Measurements from ENCODE around the gene ELK4. TPM values are rescaled to one million over a fixed set of nuclear protein-coding genes. Genes with fewer than 3 reads are reported as not detected.
A peak's percentile ranks its signal among the peaks of the same experiment; 100 is the strongest.

The ELK4 gene
- polyA plus RNA-seq, 3 donors: 1.4 to 9.0 (median 2.6) TPM

GRCh38 chr1:205662135-205662738 lies 30.4 kb upstream of the ELK4 start:
- H3K27me3 ChIP-seq (ENCODE audit: control insufficient read depth in 2 of 2, insufficient read depth in 2 of 2, low read length in 2 of 2): no peaks in the 10 kb centered on the region
- H3K4me2 ChIP-seq (replicated peaks; ENCODE audit: extremely low read depth, low read length, poor library complexity, severe bottlenecking): no peak overlapping the region
- no peaks in the 10 kb centered on the region for H3K79me2 ChIP-seq (ENCODE audit: insufficient read depth, low read length)
- no peaks in the 10 kb centered on the region for H3K9me3 ChIP-seq (replicated peaks in 1 of 2; ENCODE audit: control insufficient read depth in 1 of 2, insufficient read depth in 1 of 2, low read length in 2 of 2)
- no peak overlapping the region for H3K4me3 ChIP-seq (replicated peaks in 1 of 3; ENCODE audit: low read depth in 2 of 3, low read length in 3 of 3)
- Mint-ChIP-seq H3K27me3 (ENCODE audit: low read depth in 3 of 3) (peaks cover 5 to 11% (median 5%) of the 10 kb centered on the region in 3 donors), H3K27ac (peak overlapping the region in 1 of 7 donors; percentile 38), H3K36me3 (no peaks in the 10 kb centered on the region), H3K9me3 (no peaks in the 10 kb centered on the region), H3K4me1 (peaks cover 30% of the 10 kb centered on the region), H3K4me3 (no peak overlapping the region)
- 87% methylated on average over 7 of the region's 15 CpGs for WGBS (ENCODE audit: insufficient coverage)
- no peak overlapping the region for H3K9ac ChIP-seq (ENCODE audit: insufficient read depth, low read length, poor library complexity, severe bottlenecking)
- H3K36me3 ChIP-seq (replicated peaks in 1 of 2; ENCODE audit: control insufficient read depth in 1 of 2, insufficient read depth in 2 of 2, low read length in 2 of 2): no peaks in the 10 kb centered on the region
- TF ChIP-seq CTCF (IDR thresholded peaks at IDR 0.05): no peak
- no peak overlapping the region for H3K27ac ChIP-seq (ENCODE audit: low read depth in 1 of 2, low read length in 2 of 2)
- DNase-seq: no peak
- H3K4me1 ChIP-seq (ENCODE audit: control insufficient read depth in 1 of 2, insufficient read depth in 2 of 2, low read length in 2 of 2): peaks cover 27 to 28% of the 10 kb centered on the region in 2 donors
- H2AFZ ChIP-seq (ENCODE audit: insufficient read depth, low read depth, low read length, poor library complexity, severe bottlenecking): no peak overlapping the region
- intact Hi-C loops (cut with micrococcal nuclease): no loop called here
- no peaks in the 10 kb centered on the region for H4K20me1 ChIP-seq (ENCODE audit: insufficient read depth, low read length)

- Histone ChIP-seq H3K27me3 (ENCODE audit: control insufficient read depth in 2 of 2, insufficient read depth in 2 of 2, low read length in 2 of 2) (no peaks in the 10 kb centered on the region), H3K27ac (ENCODE audit: low read depth in 1 of 2, low read length in 2 of 2) (no peak overlapping the region), H3K36me3 (replicated peaks in 1 of 2; ENCODE audit: control insufficient read depth in 1 of 2, insufficient read depth in 2 of 2, low read length in 2 of 2) (no peaks in the 10 kb centered on the region), H3K4me1 (ENCODE audit: control insufficient read depth in 1 of 2, insufficient read depth in 2 of 2, low read length in 2 of 2) (peaks cover 27 to 28% of the 10 kb centered on the region in 2 donors), H3K9me3 (replicated peaks in 1 of 2; ENCODE audit: control insufficient read depth in 1 of 2, insufficient read depth in 1 of 2, low read length in 2 of 2) (no peaks in the 10 kb centered on the region), H3K4me2 (replicated peaks; ENCODE audit: extremely low read depth, low read length, poor library complexity, severe bottlenecking) (no peak overlapping the region), H4K20me1 (ENCODE audit: insufficient read depth, low read length) (no peaks in the 10 kb centered on the region), H3K4me3 (replicated peaks in 1 of 3; ENCODE audit: low read depth in 2 of 3, low read length in 3 of 3) (no peak overlapping the region), H3K79me2 (ENCODE audit: insufficient read depth, low read length) (no peaks in the 10 kb centered on the region), H2AFZ (ENCODE audit: insufficient read depth, low read depth, low read length, poor library complexity, severe bottlenecking) (no peak overlapping the region), H3K9ac (ENCODE audit: insufficient read depth, low read length, poor library complexity, severe bottlenecking) (no peak overlapping the region)
- no peaks in the 10 kb centered on the region for H3K36me3 Mint-ChIP-seq
- H3K27me3 Mint-ChIP-seq (ENCODE audit: low read depth in 3 of 3): peaks cover 4 to 8% (median 5%) of the 10 kb centered on the region in 3 donors
- H3K4me1 Mint-ChIP-seq: peaks cover 30% of the 10 kb centered on the region
- no peaks in the 10 kb centered on the region for H3K9me3 Mint-ChIP-seq
- DNase-seq: no peak
- H3K27ac Mint-ChIP-seq: peak overlapping the region in 1 of 7 donors; percentile 38
- no peak for TF ChIP-seq CTCF (IDR thresholded peaks at IDR 0.05)
- no peak overlapping the region for H3K4me3 Mint-ChIP-seq
- intact Hi-C loops (cut with micrococcal nuclease): no loop called here
- WGBS (ENCODE audit: insufficient coverage): 98% methylated on average over 16 of the region's 16 CpGs
Observed at GRCh38 chr1:205661429-205662134, 29.8 kb upstream of the ELK4 start.

Measured in CD14-positive monocyte (primary cell).